ENCODE measurements around the gene LRIT3. TPM values are rescaled to one million over a fixed set of nuclear protein-coding genes. Genes with fewer than 3 reads are reported as not detected.

Gene LRIT3
- total and polyA plus RNA-seq, 12 donors: 0.03 to 0.15 (median 0.06) TPM; not detected in 8

GRCh38 chr4:109915385-109916026, 67.6 kb downstream of the LRIT3 start:
- no peaks in the 10 kb centered on the region for H3K36me3 ChIP-seq
- no peaks in the 10 kb centered on the region for H3K9me3 ChIP-seq
- no peak overlapping the region for H3K27ac ChIP-seq
- 45% methylated on average over 8 of the region's 8 CpGs for WGBS, 2 donors
- ATAC-seq (peak in 4 of 8 donors; percentile 18 to 48 (median 33)), DNase-seq (no peak)
- peak overlapping the region in 6 of 10 donors; percentile 15 to 46 (median 33) for H3K4me3 ChIP-seq
- intact Hi-C loops (cut with DNase I): no loop called here
- H3K4me1 ChIP-seq: peaks cover 0 to 15% (median 0%) of the 10 kb centered on the region in 9 donors
- no peaks in the 10 kb centered on the region for H3K27me3 ChIP-seq
- TF ChIP-seq CTCF (IDR thresholded peaks at IDR 0.05): no peak

GRCh38 chr4:109916027-109916409, 68.1 kb downstream of the LRIT3 start:
- intact Hi-C loops (cut with DNase I): no loop called here
- DNase-seq: no peak
- WGBS, 2 donors: 41 to 47% methylated on average over 4 of the region's 4 CpGs
- no peaks in the 10 kb centered on the region for H3K27me3 ChIP-seq
- peaks cover 0 to 15% (median 0%) of the 10 kb centered on the region in 9 donors for H3K4me1 ChIP-seq
- no peak overlapping the region for H3K4me3 ChIP-seq
- no peak for TF ChIP-seq CTCF (IDR thresholded peaks at IDR 0.05)
- H3K9me3 ChIP-seq: no peaks in the 10 kb centered on the region
- ATAC-seq: no peak
- H3K27ac ChIP-seq: no peak overlapping the region
- no peaks in the 10 kb centered on the region for H3K36me3 ChIP-seq

DNA sequence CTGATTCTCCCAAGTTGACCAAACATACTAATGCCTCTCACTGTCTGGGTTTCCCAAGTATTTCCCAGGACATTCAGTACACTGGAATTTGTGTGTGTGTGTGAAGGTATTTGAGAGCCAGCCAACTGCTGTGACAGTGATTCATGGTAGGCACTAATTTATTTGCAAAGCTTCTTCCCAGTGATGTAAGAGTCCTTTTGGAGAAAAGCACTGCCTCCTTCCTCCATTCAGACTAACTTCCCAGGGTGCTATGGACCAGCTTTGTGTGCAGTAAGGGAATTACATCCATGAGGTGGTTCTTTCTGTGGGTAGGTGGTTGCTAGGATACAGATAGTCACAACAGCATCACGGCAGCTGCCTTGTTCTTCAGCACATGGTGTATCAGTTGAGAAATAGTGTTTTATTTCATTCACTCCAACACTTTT, 73.5 kb downstream of the LRIT3 start:
- H3K4me1 ChIP-seq: peaks cover 0 to under 1% (median 0%) of the 10 kb centered on the region in 9 donors
- no peak for DNase-seq
- no peak overlapping the region for H3K27ac ChIP-seq
- H3K36me3 ChIP-seq: no peaks in the 10 kb centered on the region
- ATAC-seq: peak in 1 of 8 donors; percentile 64
- intact Hi-C loops (cut with DNase I): no loop called here
- 23 to 35% methylated on average over 1 of the region's 1 CpG for WGBS, 2 donors
- no peaks in the 10 kb centered on the region for H3K9me3 ChIP-seq
- no peaks in the 10 kb centered on the region for H3K27me3 ChIP-seq
- H3K4me3 ChIP-seq: no peak overlapping the region
- TF ChIP-seq CTCF (IDR thresholded peaks at IDR 0.05): no peak

Other genes with a start within 250 kb of the LRIT3 start
- gene CASP6, start 144.7 kb upstream of the LRIT3 start, total RNA-seq: 10 to 100 TPM in 1 of 10 donors, 1 to 10 TPM in 9; 3.0 to 10.2 (median 6.2) TPM
- gene CASP6, start 144.7 kb upstream of the LRIT3 start, polyA plus RNA-seq: 1 to 10 TPM; 4.7 to 6.7 TPM
- 100 to 1,000 TPM in 1 of 10 donors, 10 to 100 TPM in 9; 39.4 to 100 (median 50.3) TPM for gene PLA2G12A, start 118.0 kb upstream of the LRIT3 start, total RNA-seq
- 10 to 100 TPM; 14.3 to 33.3 TPM for gene PLA2G12A, start 118.0 kb upstream of the LRIT3 start, polyA plus RNA-seq
- 10 to 100 TPM in 4 of 10 donors, 1 to 10 TPM in 6; 5.2 to 16.6 (median 9.8) TPM for gene CFI, start 46.1 kb upstream of the LRIT3 start, total RNA-seq
- gene CFI, start 46.1 kb upstream of the LRIT3 start, polyA plus RNA-seq: 10 to 100 TPM; 11.8 to 12.6 TPM
- gene GAR1, start 32.3 kb upstream of the LRIT3 start, total RNA-seq: 10 to 100 TPM in 3 of 10 donors, 1 to 10 TPM in 7; 6.8 to 12.3 (median 9.2) TPM
- gene GAR1, start 32.3 kb upstream of the LRIT3 start, polyA plus RNA-seq: 10 to 100 TPM in 1 of 2 donors, 1 to 10 TPM in 1; 9.6 to 17.2 TPM
- not detected for gene RRH, start 20.1 kb upstream of the LRIT3 start, total RNA-seq
- under 1 TPM in 1 of 2 donors, not detected in 1; 0.03 TPM for gene RRH, start 20.1 kb upstream of the LRIT3 start, polyA plus RNA-seq
- 10 to 100 TPM in 8 of 10 donors, 1 to 10 TPM in 2; 8.4 to 16.4 (median 12.2) TPM for gene EGF, start 64.8 kb downstream of the LRIT3 start, total RNA-seq
- 1 to 10 TPM in 1 of 2 donors, under 1 TPM in 1; 0.54 to 5.4 TPM for gene EGF, start 64.8 kb downstream of the LRIT3 start, polyA plus RNA-seq